Body of pancreas (tissue), 4 donors: ENCODE results near the gene ANKRD39. TPM values are rescaled to one million over a fixed set of nuclear protein-coding genes. Genes with fewer than 3 reads are reported as not detected.

Source experiments
- ATAC-seq: fragments of 150-250 bp; one replicate; pipeline ENCODE4 v1.9.1; 2016
- DNase-seq, 4 donors: peaks; one replicate each; pipeline ENCODE4 v3.0.0-alpha.2; 2019
- H3K27ac ChIP-seq, 4 donors: fragments of 200-600 bp; sonication (generic); 1 replicate in 3 of 4; 2 replicates in 1 of 4; pipeline versions ENCODE4 v1.5.1 to v1.6.1; 2016 to 2019; ENCODE audit warnings: mild to moderate bottlenecking in 1 of 4, mixed read lengths in 1 of 4, moderate library complexity in 1 of 4
- H3K27me3 ChIP-seq, 2 donors: fragments of 200-600 bp; sonication (generic); one replicate each; pipeline ENCODE4 v1.6.0; 2016; ENCODE audit warnings: mild to moderate bottlenecking in 1 of 2
- H3K36me3 ChIP-seq, 2 donors: fragments of 200-600 bp; sonication (generic); replicated peaks in 1 of 2; 2 replicates each; pipeline ENCODE4 v1.5.1; 2016; ENCODE audit warnings: low read depth in 2 of 2; ENCODE audit not compliant: insufficient read depth in 1 of 2
- H3K4me1 ChIP-seq: fragments of 200-600 bp; sonication (generic); one replicate; pipeline ENCODE4 v1.6.0; 2016
- H3K4me3 ChIP-seq, 2 donors: fragments of 200-600 bp; sonication (generic); 1 replicate in 1 of 2; 2 replicates in 1 of 2; pipeline ENCODE4 v1.5.1; 2016 to 2019
- H3K9me3 ChIP-seq, 3 donors: fragments of 200-600 bp; sonication (generic); 1 replicate in 2 of 3; 2 replicates in 1 of 3; pipeline ENCODE4 v1.5.1; 2016
- POLR2A ChIP-seq, 3 donors: fragments of 450-650 bp; IDR thresholded peaks; one replicate each; pipeline ENCODE4 v1.6.1; 2016; ENCODE audit warnings: antibody characterized with exemption in 3 of 3, mild to moderate bottlenecking in 2 of 3
- WGBS, 2 donors: methylation state at CpG; one replicate each; pipeline ENCODE4 v1.1.5; 2017; 5-methylcytosine and 5-hydroxymethylcytosine counted together
- intact Hi-C: fragments of 100-400 bp; cut with DNase I; formaldehyde crosslinking; loops from one replicate; pipeline ENCODE4 v1.15.1; 2023
- total RNA-seq, 2 donors: library from RNA; depleted of rRNA; stranded (reverse); fragments of >200 nt; gene quantifications; one replicate each; pipeline ENCODE4 v1.1.0, GENCODE V29; 2016
- TF ChIP-seq, protein P1 (sequence below), 7 experiments: fragments of 450-650 bp in 4 of 7; fragments of 200-600 bp in 3 of 7; sonication (generic) in 3 of 7; IDR thresholded peaks; one replicate each; pipeline ENCODE4 v1.5.1; 2016 to 2019; ENCODE audit warnings: antibody characterized with exemption in 7 of 7

Gene ANKRD39
- total RNA-seq, 2 donors from 2014 or later = 2.3 to 14.3 TPM

DNA sequence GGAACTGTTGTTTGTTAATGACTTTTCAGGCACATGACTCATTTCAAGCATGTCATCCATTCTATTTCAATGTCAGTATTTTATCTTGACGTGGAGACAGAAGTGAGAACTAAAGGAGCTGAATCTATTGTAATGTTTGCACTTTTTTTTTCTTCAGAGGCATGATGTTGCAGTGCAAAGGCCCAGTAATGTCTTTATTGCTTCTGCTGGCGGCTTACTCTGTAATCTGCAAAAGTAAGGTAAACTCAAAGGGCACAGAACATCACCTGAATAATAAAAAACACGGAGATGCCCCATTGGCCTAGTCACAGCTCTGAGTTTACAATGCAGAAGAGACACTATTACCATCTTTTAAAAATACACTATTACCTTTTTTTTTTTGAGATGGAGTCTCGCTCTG lies 44.2 kb downstream of the ANKRD39 start:
- Histone ChIP-seq H3K36me3 (no peaks in the 10 kb centered on the region), H3K9me3 (no peaks in the 10 kb centered on the region), H3K27me3 (no peaks in the 10 kb centered on the region), H3K27ac (no peak overlapping the region), H3K4me1 (peaks cover 25% of the 10 kb centered on the region), H3K4me3 (no peak overlapping the region)
- DNase-seq (no peak), ATAC-seq (no peak)
- WGBS, 2 donors = 79 to 83% methylated on average over 4 of the region's 4 CpGs
- no peak for TF ChIP-seq POLR2A (IDR thresholded peaks at IDR 0.05)
- TF ChIP-seq, protein P1, sequence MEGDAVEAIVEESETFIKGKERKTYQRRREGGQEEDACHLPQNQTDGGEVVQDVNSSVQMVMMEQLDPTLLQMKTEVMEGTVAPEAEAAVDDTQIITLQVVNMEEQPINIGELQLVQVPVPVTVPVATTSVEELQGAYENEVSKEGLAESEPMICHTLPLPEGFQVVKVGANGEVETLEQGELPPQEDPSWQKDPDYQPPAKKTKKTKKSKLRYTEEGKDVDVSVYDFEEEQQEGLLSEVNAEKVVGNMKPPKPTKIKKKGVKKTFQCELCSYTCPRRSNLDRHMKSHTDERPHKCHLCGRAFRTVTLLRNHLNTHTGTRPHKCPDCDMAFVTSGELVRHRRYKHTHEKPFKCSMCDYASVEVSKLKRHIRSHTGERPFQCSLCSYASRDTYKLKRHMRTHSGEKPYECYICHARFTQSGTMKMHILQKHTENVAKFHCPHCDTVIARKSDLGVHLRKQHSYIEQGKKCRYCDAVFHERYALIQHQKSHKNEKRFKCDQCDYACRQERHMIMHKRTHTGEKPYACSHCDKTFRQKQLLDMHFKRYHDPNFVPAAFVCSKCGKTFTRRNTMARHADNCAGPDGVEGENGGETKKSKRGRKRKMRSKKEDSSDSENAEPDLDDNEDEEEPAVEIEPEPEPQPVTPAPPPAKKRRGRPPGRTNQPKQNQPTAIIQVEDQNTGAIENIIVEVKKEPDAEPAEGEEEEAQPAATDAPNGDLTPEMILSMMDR (IDR thresholded peaks at IDR 0.05) = no peak
- intact Hi-C loops = no loop called here

DNA sequence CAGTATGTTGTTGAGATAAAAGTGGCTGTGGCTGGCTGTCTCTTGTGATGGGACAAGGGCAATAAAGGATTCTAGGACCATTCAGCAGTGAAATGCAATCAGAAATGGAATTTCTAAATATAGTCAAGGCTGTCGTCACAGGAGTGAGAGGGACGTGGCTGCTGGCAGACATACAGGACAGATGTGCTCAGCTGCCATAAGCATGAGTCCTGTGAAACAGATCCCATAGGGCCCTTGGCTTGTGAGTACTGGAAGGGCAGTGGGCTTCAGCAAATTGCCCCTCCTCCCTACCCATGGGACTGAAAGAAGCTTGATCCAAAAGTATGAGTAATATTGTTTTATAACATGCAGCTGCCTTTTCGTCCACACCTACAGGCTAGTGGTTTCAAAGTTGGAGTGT lies 45.9 kb downstream of the ANKRD39 start:
- ATAC-seq = no peak
- intact Hi-C loops = no loop called here
- peaks cover 7% of the 10 kb centered on the region for H3K4me1 ChIP-seq
- no peak overlapping the region for H3K4me3 ChIP-seq
- TF ChIP-seq, protein P1 (IDR thresholded peaks at IDR 0.05) = no peak
- no peak for TF ChIP-seq POLR2A (IDR thresholded peaks at IDR 0.05)
- DNase-seq = no peak
- no peaks in the 10 kb centered on the region for H3K36me3 ChIP-seq
- H3K27ac ChIP-seq = no peak overlapping the region
- WGBS, 2 donors = 38 to 44% methylated on average over 3 of the region's 3 CpGs
- no peaks in the 10 kb centered on the region for H3K27me3 ChIP-seq
- no peaks in the 10 kb centered on the region for H3K9me3 ChIP-seq

DNA sequence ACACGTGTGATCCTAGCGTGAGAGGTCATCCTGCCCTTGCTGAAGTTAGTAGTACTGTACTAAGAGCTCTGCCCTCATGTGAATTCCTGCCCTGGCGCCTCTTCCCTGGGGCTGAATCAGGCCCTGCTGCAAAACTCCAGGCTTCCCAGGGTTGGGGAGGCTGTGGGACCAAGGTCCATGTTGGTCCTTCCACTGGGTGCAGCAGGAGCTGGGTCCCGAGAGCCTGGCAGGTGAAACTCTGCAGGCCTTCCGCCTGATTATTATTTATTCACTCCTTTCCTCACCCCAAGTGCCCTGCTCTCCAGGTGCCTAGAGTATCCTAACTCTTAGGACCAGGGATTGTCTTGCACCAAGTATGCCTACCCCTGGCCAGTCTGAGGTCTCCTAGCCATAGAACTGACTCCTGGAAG lies 47.0 kb downstream of the ANKRD39 start:
- Histone ChIP-seq H3K4me1 (peaks cover 7% of the 10 kb centered on the region), H3K27me3 (no peaks in the 10 kb centered on the region), H3K9me3 (no peaks in the 10 kb centered on the region), H3K4me3 (no peak overlapping the region), H3K36me3 (no peaks in the 10 kb centered on the region), H3K27ac (no peak overlapping the region)
- intact Hi-C loops = no loop called here
- no peak for ATAC-seq
- DNase-seq = no peak
- WGBS, 2 donors = 79 to 93% methylated on average over 3 to 5 of the region's 5 CpGs
- no peak for TF ChIP-seq POLR2A (IDR thresholded peaks at IDR 0.05)
- TF ChIP-seq, protein P1 (IDR thresholded peaks at IDR 0.05) = no peak

DNA sequence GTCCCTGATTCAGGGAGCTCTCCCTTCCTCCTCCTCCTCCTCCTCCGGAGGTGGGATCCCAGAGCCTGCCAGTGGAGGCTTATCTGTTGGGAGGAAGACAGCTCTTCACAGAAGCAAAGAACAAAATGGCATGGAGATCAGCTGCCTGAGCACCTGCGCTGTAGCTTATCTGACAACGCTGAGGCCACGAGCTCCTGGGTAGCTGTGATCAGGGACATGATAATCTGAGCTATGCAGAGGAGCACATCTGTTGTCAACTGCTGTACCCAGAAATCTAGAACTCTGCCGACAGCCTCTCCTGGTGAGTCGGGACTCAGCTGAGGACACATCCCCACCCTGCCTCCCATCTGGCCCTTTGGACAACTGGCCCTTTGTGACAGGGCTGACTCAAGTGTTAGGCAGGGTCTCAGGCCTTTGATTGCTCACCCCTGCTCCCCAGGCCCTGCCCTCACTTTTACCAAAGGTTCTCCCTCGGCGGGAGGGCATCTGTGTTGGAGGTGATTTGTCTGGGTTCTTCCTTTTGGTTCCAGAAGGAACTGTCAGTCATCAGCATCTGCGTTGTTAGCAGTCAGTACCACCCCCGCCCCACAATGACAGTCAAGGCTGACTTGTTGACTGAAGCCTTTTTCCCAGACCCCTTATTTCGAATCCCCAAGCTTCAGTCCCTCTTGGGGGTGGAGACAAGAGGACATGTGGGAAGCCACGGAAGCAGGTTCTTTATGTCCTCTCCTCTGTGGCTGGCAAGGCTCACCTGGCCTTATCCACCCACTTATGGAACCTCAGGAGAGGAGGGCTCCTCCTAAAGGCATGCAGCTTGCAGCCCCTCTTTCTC lies 47.6 kb downstream of the ANKRD39 start:
- H3K27ac ChIP-seq = no peak overlapping the region
- ATAC-seq = no peak
- DNase-seq = no peak
- H3K4me1 ChIP-seq = peaks cover 4% of the 10 kb centered on the region
- 82 to 85% methylated on average over 10 to 12 of the region's 12 CpGs for WGBS, 2 donors
- TF ChIP-seq POLR2A (IDR thresholded peaks at IDR 0.05) = no peak
- TF ChIP-seq, protein P1 (IDR thresholded peaks at IDR 0.05) = no peak
- H3K36me3 ChIP-seq = no peaks in the 10 kb centered on the region
- no peaks in the 10 kb centered on the region for H3K27me3 ChIP-seq
- H3K9me3 ChIP-seq = no peaks in the 10 kb centered on the region
- intact Hi-C loops = no loop called here
- H3K4me3 ChIP-seq = no peak overlapping the region
